GM19452 (cell line): Measurements from ENCODE around the gene MICAL3.
"Not testable (repeated sequence)": the region's sequence is repeated elsewhere in the genome, so short reads cannot be mapped to it uniquely, and the experiment has no call there.

Experiments
- ATAC-seq: cut with Tn5 transposase; IDR thresholded peaks from one replicate; pipeline ENCODE4 v1.9.1; 2021; ENCODE audit not compliant: unreplicated experiment

Gene MICAL3

DNA sequence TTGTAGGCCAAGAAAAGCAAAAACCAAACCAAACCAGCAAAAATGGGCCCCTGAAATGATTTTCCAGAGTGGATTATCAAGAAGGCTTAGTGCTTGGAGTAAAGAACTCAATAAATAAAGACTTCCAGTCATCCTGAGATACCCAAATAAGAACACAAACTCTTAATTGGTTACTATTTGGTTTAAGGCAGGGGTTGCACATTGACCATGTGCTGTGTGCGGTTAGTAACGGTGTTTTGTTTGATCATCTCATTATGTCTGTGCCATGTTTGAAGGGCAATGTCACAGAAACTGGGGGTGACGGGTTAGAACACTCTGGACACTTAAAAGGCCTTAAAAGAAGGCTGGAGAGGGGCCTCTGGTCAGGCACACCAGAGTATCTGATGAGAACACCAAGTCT, 9.7 kb upstream of the MICAL3 start:
- ATAC-seq: no peak

DNA sequence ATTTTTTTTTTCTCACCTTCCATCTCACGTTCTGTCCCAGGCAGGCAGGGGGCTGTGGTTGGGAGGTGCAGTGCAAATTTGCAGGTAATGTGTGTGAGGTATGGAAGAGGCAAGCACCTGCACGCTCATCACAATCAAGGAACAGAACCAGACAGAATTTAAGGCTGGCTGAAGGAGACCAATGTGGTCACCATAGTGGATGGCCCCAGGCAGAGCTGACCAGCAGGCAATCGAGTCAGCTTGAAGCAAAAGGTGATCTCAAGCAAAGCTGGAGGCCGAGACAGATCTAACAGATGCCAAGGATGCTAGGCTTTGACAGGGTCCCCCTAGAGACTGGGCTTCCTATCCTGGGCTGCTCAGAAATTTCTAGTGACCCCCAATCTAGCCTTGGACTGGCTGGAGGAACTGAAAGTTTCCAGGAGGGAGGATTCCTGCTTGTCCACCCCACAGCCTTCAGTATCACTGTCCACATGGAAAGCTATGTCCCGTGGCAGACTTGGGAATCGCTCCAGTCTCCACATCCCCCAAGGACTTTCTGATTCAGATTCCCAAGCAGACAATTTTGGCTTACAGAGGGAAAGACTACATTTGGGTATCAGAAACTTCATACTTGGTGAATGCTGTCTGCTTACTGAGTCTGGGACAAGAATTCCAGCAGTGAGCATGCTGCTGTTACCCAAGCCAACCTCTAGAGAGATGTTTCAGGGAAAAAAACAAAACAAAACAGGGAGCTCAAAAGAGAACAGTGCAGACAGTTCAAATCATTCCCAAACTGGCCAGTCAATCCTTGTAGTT, 9.0 kb upstream of the MICAL3 start:
- no peak for ATAC-seq

DNA sequence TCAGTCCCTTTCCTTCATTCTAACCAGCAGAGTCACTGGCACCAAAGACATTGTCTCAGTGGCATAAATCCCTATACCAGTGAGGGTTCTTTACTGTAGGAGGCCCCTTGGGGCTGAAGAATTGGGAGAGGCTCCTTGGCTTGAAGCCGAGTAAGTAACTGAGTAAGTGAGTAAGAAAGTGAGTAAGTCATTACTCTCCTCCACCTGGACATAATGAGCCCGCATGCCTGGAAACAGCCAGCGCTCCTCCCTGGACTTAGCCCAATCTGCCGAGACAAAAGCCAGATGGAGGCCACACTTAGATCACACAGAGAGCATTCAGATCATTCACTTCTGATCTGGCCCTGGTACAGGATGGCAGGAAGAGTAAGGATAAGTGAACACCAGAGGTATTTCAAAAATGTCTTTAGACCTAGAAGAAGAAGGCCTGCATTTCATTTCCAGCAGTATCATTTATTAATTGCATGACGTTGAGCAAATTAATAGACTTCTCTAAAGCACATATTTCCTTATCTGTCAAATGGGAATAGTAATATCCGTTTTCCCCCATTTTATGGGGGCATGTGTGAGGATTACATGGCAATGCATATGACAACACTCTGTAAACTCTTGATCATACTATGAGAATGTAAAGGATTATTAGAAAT, 8.2 kb upstream of the MICAL3 start:
- no peak for ATAC-seq

DNA sequence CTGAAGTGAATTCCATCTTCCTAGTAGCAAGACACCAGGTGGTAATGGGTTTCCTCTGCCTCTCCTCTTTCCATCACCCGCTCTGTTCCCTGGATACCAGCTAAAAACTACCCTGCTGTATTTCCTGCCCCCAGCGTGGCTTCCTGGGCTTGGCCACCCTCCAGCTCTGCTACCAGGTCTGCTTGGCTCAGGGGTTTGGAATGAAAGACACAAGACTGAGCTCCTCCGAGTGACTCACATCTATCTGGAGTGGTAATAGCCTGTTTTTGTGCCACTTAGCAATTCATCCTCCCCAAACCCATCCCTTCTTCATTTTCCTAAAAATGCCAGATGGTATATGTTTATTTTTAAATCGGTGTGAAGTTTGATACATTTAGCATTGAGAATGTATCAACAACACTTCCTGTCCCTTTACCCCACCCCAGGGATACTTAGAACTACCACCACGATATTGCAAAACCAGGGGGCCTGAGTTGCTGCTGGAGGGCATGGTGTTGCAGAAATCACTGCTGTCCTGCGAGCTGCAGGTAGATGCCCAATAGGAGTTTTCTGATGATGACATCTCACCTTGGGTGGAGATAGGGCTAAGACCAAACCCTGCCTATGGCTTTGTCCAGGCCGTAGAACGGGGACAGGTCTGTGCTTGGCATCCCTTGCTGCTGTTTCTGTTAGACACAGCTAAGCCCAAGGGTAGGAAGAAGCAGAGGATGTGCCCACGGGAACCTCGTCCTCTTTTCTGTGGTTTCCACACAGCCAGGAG, 7.5 kb upstream of the MICAL3 start:
- no peak for ATAC-seq

DNA sequence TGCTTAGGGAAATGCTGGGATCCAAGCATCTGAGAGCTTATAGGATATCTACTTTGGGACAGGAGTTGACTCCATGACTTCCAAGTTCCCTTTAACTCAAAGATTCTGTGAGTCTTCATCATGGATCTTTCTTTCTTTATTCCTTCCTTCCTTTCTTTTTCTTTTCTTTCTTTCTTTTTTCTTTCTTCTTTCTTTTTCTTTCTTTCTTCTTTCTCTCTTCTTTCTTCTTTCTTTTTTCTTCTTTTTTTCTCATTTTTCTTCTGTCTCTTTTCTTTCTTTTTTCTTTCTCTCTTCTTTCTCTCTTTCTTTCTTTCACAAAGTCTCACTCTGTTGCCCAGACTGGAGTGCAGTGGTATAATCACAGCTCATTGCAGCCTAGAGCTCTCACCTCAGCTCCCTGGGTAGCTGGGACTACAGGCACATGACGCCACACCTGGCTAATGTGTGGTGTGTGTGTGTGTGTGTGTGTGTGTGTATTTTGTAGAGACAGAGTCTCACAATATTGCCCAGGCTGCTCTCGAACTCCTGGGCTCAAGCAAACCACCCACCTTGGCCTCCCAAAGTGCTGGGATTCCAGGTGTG, 5.4 kb upstream of the MICAL3 start:
- ATAC-seq: no peak

DNA sequence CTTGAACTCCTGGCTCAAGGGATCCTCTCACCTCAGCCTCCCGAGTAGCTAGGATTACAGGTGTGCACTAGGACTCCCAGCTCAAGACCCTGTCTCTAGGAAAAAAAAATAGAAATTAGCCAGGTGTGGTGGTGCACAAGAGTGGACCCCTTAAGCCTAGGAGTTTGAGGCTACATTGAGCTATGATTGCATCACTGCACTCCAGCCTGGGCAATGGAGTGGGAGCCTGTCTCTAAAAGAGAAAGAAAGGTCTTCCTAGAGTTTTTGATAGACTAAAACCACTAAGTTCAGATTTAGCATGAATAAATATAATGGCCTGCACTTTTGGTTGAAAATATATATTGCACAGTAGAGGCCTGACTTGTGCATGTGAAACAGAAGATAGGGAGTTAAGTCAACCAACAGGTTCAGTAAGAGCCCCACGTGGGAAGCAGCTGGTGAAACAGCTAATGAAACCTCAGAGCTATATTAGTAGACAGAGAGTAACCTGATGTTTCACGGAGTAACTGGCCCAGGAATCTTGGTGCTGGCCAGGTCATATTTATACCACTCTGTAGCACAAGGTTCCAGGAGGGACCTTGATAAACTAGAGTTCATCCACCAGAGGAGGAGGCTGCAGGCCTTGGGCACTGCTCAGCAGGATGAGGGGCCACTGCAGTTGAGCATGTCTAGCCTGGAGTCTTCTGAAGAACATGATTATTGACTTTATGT, 4.6 kb upstream of the MICAL3 start:
- no peak for ATAC-seq

DNA sequence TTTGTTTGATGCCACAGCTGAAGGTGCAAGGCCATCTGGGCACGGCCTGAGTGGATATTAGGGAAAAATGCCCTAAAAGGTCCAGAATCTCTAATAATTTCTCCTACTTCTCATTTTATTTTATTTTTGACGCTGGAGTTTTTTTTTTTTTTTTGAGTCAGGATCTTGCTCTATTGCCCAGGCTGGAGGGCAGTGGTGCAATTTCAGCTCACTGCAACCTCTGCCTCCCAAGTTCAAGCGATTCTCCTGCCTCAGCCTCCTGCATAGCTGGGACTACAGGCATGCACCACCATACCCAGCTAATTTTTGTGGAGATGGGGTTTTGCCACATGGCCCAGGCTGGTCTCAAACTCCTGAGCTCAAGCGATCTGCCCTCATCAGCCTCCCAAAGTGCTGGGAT, 1.5 kb upstream of the MICAL3 start:
- not testable (repeated sequence) for ATAC-seq

DNA sequence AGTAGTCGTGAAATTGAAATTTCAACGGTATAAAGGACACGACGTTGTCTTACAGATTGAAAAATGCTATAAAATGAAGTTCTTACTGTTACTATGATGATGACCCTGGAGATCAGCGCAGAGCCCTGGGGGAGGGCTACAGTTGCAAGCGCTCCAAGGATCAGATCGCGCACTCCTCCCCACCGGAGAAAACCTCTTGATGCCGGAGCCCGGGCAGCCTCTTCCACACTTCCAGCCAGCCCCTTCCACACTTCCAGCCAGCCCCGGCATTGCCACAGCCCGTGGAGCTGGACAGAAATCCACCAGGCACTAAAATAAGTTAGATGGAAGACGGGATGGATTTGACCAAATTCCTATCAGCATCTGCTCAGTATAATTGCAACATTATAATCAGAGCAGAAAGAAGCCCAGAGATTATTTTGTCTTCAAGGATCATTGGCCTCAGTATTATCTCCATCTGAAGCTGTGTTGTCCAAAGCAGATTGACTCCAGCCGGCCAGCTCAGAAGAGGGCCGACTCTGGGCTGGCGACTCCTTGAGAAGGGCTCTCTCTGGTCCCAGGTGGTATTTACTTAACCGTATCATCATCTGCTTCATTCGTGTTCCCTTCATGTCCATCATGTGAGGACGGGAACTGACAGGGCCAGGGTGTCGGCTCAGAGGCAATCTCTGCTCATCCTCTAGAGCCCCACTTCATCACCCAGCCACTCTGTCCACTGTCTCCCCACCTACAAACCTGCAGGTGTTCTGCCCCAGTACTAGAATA, 777 bp upstream of the MICAL3 start:
- no peak for ATAC-seq

DNA sequence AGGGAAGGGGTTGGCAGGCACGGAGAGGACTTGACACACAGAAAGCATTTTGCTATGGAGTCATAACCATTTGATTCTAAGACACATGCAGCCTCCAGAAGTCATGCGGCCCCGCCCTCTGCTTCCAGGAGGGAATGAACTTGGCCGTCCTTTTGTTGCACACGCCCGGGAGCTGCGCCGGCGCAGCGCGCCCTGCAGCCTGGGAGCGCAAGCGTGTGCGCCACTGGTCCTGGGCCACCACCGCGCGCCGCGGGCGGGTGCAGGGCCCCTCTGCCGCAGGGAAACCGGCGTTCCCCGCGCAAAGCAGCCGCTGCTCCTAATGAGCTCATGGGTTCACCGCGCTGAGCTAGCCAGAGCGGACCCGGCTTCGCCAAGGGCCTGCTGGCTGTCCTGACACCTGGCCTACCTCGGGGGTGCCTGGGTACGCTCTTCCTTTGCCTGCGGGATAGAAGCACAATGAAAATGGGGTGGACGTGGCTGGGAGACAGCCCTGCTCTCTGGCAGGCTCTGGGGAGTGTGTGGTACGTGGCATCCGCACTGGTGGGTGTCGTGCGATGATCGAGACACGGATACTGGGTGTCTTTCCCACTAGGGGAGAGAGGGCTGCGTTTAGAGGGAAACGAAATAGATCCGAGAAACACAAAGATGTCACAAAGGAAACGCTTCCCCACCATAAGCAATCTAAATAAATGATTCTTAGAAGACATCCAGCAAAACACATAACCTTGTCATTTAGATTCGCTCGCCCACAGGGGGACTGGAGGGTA, 669 bp downstream of the MICAL3 start:
- ATAC-seq: no peak

DNA sequence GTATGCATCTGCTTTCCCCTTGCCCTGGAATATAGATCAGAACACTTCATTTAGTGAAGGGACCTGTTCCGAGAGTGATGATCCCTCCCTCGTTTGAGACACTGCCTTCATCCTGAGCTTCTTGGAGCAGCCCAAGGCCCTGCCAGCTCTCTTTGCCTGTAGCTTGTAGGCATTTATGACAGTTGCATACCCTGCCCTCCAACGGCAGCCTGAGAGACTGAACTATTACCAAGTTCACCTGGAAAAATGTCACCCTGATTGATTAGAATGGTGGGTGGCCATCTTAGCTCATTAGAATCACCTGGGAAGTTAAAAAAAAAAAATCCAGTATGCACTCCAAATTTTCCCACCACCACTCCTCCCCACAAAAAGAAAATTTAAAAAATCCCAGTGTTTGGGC, 1.5 kb downstream of the MICAL3 start:
- ATAC-seq: no peak

DNA sequence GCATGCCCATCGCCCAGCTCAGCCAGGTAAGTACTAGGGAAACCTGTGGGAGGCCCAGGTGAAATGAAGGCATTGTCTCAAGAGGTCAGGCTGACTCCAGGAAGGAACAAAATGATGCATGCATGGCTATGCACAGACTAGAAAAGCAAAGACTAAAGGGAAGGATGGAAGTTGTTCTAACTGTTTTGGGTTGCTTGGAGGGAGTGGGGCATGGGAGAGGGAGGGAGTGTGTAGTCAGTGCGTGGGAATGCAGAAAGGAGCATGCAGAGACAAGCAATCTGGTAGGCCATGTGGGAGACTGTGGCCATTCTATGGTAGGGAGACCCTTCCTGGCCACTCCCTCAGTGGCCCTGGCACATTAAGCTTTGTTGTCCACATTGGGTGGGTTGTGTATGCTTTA, 2.9 kb downstream of the MICAL3 start:
- ATAC-seq: no peak

DNA sequence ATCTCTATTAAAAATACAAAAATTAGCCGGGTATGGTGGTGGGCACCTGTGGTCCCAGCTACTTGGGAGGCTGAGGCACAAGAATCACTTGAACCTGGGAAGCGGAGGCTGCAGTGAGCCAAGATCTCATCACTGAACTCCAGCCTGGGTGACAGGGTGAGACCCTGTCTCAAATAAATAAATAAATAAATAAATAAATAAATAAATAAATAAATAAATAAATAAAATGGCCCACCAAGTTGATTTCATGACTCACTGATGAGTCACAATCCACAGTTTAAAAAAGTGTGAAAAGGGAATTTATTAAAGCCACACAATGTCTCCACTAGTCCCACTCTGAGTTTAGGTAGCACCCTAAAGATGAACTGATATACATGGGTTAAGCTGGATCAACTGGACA, 3.6 kb downstream of the MICAL3 start:
- ATAC-seq: not testable (repeated sequence)

DNA sequence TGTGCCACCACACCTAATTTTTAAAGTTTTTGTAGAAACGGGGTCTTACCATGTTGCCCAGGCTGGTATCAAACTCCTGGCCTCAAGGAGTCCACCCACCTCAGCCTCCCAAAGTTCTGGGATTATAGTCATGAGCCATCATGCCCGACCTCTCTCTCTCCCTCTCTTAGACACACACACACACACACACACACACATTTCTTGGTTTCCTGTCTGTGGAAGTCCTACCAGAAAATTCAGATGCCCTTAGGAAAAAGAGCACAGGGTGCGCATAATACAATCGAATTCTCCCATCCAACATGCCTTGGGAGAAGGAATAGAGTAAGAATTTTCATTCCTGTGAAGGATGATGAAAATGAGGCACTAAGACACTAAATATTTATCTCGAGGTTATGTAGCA, 10.4 kb downstream of the MICAL3 start:
- no peak for ATAC-seq

DNA sequence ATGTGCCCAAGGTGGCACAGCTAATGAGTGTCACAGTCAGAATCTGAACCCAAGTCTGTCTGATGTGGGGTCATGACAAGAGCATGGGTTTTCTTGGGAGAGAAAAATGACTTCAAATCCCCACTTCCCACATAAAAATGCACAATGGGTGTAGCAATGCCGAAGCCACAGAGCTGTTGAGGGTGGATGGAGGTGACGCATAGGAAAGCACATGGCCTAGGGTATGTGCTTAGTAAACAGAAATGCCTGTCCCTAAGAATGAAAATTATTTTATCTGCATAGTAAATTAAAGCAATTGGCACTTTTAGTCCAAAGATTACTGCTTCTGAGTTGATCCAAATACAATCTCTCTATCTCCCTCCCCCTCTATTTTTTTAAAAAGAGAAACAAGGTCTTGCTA, 10.9 kb downstream of the MICAL3 start:
- no peak for ATAC-seq

DNA sequence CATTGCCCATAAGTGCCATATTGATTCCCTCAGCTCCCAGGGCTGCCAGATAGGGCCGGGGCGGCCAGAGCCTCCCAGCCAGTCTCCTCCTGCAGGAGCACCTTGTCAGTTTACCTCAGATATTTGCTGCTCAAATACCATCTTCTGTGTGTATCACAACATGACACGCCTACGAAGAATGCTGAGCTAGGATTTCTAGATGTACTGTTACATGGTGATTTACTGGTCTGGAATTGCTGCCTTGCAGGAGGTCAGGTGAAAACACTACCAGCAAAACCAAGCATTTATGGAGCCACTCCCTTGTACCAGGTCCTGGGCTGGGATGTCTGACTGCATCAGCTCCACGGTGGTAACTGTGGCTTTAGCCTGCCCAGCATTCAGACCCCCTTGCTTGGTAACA, 11.8 kb downstream of the MICAL3 start:
- ATAC-seq: no peak

DNA sequence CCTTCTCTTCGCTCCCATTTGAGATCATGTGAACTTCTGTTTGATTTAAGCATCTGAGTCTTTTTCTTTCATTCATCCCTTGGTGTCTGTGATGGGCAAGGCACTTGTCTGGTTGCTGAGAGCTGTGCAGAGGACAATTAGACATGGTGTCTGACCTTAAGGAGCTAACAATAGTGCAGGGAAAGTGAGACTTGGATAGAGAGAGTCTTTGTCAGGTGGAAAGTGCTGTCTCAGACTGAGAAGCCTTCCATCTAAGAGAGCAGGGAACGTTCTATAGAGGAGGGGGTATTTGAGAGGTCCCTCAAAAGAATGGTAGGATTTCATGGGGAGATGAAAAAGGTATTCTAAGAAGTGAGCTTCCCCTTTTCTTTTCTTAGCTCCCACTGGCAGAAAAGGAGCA, 14.1 kb downstream of the MICAL3 start:
- ATAC-seq: no peak

DNA sequence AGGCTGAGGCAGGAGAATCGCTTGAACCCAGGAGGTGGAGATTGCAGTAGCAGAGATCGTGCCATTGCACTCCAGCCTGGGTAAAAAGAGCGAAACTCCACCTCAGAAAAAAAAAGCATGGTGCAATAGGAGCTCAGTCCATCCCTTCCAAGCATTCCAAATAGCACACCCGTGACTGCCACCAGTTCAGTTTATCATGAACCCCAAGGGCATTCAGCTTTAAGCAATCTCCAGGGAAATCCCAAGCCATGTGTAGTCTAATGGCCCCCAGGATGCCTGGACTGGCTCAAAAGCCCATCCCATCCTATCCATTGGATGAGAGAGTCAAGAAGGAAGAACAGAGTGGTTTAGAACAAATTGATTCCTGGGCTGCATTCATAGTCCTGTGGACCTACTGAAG, 16.2 kb downstream of the MICAL3 start:
- no peak for ATAC-seq

DNA sequence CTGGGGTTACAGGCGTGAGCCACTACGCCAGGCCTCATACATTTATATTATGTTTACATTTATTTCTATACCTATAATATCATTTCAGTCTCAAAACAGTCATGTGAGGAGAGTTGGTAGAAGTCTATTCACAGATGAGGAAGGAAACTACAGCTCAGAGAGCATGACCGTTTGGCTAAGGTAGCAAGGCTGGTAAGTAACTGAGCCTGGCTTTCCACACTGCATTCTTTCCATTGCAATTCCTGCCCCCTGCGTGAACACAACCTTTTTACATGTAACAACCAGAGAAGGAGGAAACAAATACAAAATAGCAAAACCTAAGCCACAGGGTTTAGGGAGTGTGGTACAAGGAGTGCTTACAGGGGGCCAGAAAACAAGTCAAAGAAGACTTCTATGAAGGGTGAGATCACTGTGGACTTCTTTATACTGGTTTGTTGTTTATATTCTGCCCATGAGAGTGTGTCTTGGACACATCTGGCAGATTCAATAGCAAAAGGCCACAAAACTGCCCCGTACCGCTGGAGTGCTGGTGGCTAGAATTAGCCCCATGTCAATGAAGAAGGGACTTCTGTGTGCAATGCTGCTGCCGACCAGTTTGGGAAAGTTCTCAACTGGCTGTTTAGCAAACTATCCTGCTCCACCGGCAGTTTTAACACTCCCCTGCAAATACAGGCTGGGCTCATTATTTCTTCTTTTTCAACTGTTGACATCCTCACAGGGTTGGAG, 19.0 kb downstream of the MICAL3 start:
- ATAC-seq: no peak

DNA sequence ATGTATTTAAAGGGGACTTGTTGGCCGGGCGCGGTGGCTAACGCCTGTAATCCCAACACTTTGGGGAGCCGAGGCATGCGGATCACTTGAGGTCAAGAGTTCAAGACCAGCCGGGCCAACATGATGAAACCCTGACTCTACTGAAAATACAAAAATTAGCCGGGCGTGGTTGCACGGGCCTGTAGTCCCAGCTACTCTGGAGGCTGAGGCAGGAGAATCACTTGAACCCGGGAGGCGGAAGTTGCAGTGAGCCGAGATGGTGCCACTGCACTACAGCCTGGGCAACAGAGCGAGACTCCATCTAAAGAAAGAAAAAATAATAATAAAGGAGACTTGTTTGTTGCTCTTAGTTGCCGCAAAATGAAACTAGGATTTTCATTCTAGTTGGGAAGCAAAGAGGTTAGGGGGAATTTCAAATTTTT, 22.5 kb downstream of the MICAL3 start:
- ATAC-seq: not testable (repeated sequence)
